ENCODE measurements around the gene PPP1R1C. TPM values are rescaled to one million over a fixed set of nuclear protein-coding genes. Genes with fewer than 3 reads are reported as not detected.

Gene PPP1R1C
- total RNA-seq: 10 to 100 TPM in 3 of 6 donors, 1 to 10 TPM in 2, not detected in 1; 2.6 to 13.6 (median 10.9) TPM

GRCh38 chr2:181985632-181986205, at the start of gene PPP1R1C:
Gene PPP1R1C, plus strand, starts transcription at chr2:181985853. Its CDS starts 258 bp downstream, at chr2:181986111.
- Histone ChIP-seq H3K4me1 (no peaks in the 10 kb centered on the region), H3K27ac (no peak within 1 kb of the TSS), H3K27me3 (no peaks in the 10 kb centered on the region), H3K9me3 (no peaks in the 10 kb centered on the region), H3K4me3 (no peak within 1 kb of the TSS), H3K36me3 (no peaks in the 10 kb centered on the region)
- ATAC-seq (ENCODE audit: low FRiP score in 2 of 2) (no peak), DNase-seq (no peak)
- no peak for TF ChIP-seq EP300 (IDR thresholded peaks at IDR 0.05)
- TF ChIP-seq POLR2A (IDR thresholded peaks at IDR 0.05): no peak
- TF ChIP-seq CTCF (IDR thresholded peaks at IDR 0.05): no peak
- TF ChIP-seq POLR2AphosphoS5 (IDR thresholded peaks at IDR 0.05): no peak
- 87 to 89% methylated on average over 8 of the region's 8 CpGs for WGBS, 2 donors

GRCh38 chr2:181937473-181937872, 48.2 kb upstream of the PPP1R1C start:
- 2 to 8% methylated on average over 2 of the region's 2 CpGs for WGBS, 2 donors
- Histone ChIP-seq H3K27ac (peak overlapping the region in 2 of 4 donors; percentile 53), H3K27me3 (no peaks in the 10 kb centered on the region), H3K4me3 (no peak overlapping the region), H3K36me3 (no peaks in the 10 kb centered on the region), H3K9me3 (no peaks in the 10 kb centered on the region), H3K4me1 (peaks cover 0 to 7% (median 4%) of the 10 kb centered on the region in 4 donors)
- TF ChIP-seq EP300 (IDR thresholded peaks at IDR 0.05) (peak in 1 of 4 donors; percentile 30), POLR2AphosphoS5 (IDR thresholded peaks at IDR 0.05) (peak in 1 of 2 donors; percentile 63), POLR2A (IDR thresholded peaks at IDR 0.05) (no peak)
- ATAC-seq (ENCODE audit: low FRiP score in 2 of 2) (peak; percentile 80 to 81), DNase-seq (peak in 1 of 2 donors; percentile 58)

GRCh38 chr2:181943411-181944124, 42.1 kb upstream of the PPP1R1C start:
- Histone ChIP-seq H3K4me3 (no peak overlapping the region), H3K27ac (peak overlapping the region; percentile 41 to 59 (median 52)), H3K36me3 (no peaks in the 10 kb centered on the region), H3K27me3 (no peaks in the 10 kb centered on the region), H3K4me1 (peaks cover 0 to 9% (median 7%) of the 10 kb centered on the region in 4 donors), H3K9me3 (no peaks in the 10 kb centered on the region)
- DNase-seq (no peak), ATAC-seq (ENCODE audit: low FRiP score in 2 of 2) (peak; percentile 71 to 92)
- WGBS, 2 donors: 66 to 72% methylated on average over 2 of the region's 2 CpGs
- peak in 1 of 4 donors; percentile 58 for TF ChIP-seq EP300 (IDR thresholded peaks at IDR 0.05)
- TF ChIP-seq POLR2AphosphoS5 (IDR thresholded peaks at IDR 0.05): no peak

- DNase-seq (no peak), ATAC-seq (ENCODE audit: low FRiP score in 2 of 2) (no peak)
- Histone ChIP-seq H3K27ac (peak overlapping the region; percentile 41 to 59 (median 52)), H3K4me3 (no peak overlapping the region), H3K36me3 (no peaks in the 10 kb centered on the region), H3K27me3 (no peaks in the 10 kb centered on the region), H3K4me1 (peaks cover 0 to 9% (median 7%) of the 10 kb centered on the region in 4 donors), H3K9me3 (no peaks in the 10 kb centered on the region)
- no peak for TF ChIP-seq POLR2AphosphoS5 (IDR thresholded peaks at IDR 0.05)
- 67 to 72% methylated on average over 5 of the region's 5 CpGs for WGBS, 2 donors
Observed at GRCh38 chr2:181944164-181944913, 41.3 kb upstream of the PPP1R1C start.

GRCh38 chr2:181944914-181945291, 40.8 kb upstream of the PPP1R1C start:
- Histone ChIP-seq H3K36me3 (no peaks in the 10 kb centered on the region), H3K27me3 (no peaks in the 10 kb centered on the region), H3K4me1 (peaks cover 0 to 9% (median 7%) of the 10 kb centered on the region in 4 donors), H3K9me3 (no peaks in the 10 kb centered on the region), H3K27ac (peak overlapping the region in 1 of 4 donors; percentile 59), H3K4me3 (no peak overlapping the region)
- no peak for ATAC-seq (ENCODE audit: low FRiP score in 2 of 2)
- TF ChIP-seq CTCF (IDR thresholded peaks at IDR 0.05): no peak
- TF ChIP-seq POLR2AphosphoS5 (IDR thresholded peaks at IDR 0.05): no peak
- TF ChIP-seq EP300 (IDR thresholded peaks at IDR 0.05): no peak
- TF ChIP-seq POLR2A (IDR thresholded peaks at IDR 0.05): no peak
- DNase-seq: no peak
- WGBS, 2 donors: 94 to 95% methylated on average over 8 of the region's 8 CpGs
